ENCODE measurements around the gene PCMT1. TPM values are rescaled to one million over a fixed set of nuclear protein-coding genes. Genes with fewer than 3 reads are reported as not detected.

Gene PCMT1
- total and polyA plus RNA-seq, 2 of the 13 experiments (the other 11 are each of a cell fraction or from before 2014, with no cell fraction given) = 112 to 169 TPM

DNA sequence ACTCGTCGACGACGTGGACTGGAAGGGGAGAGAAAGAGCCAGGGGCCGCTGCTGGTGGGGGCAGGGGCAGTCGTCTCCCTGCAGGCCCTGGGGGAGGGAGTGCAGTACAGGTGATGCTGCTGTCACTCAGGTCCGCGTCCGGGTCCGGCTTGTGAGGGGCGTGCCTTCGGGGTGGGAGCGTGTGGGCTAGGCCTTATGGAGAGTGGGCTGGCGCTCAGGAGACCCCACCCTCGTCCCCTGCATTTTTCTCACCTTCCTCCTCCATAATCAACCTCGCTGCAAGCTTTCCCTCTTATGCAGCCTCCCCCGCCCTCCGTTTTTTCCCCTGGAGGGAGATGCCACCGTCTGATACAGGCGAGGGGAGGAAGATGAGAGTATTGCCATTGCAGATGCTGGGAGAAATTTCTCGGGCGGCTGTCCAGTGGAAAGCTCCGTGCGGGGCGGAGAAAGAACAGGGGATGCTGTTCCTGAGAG is 632 bp downstream of the PCMT1 start (continued):
- TF ChIP-seq, protein P1, sequence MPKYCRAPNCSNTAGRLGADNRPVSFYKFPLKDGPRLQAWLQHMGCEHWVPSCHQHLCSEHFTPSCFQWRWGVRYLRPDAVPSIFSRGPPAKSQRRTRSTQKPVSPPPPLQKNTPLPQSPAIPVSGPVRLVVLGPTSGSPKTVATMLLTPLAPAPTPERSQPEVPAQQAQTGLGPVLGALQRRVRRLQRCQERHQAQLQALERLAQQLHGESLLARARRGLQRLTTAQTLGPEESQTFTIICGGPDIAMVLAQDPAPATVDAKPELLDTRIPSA (CRISPR knock-in tag; IDR thresholded peaks at IDR 0.05; ENCODE audit: borderline replicate concordance) = no peak; the same call in 1 of the 2 replicates
- TF ChIP-seq, protein P2, sequence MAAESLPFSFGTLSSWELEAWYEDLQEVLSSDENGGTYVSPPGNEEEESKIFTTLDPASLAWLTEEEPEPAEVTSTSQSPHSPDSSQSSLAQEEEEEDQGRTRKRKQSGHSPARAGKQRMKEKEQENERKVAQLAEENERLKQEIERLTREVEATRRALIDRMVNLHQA (CRISPR knock-in tag; IDR thresholded peaks at IDR 0.05) = no peak
- peak; percentile 91 for TF ChIP-seq IKZF4 (CRISPR knock-in tag; IDR thresholded peaks at IDR 0.05; ENCODE audit: borderline replicate concordance, low read depth, not compliant biosample characterization)

DNA sequence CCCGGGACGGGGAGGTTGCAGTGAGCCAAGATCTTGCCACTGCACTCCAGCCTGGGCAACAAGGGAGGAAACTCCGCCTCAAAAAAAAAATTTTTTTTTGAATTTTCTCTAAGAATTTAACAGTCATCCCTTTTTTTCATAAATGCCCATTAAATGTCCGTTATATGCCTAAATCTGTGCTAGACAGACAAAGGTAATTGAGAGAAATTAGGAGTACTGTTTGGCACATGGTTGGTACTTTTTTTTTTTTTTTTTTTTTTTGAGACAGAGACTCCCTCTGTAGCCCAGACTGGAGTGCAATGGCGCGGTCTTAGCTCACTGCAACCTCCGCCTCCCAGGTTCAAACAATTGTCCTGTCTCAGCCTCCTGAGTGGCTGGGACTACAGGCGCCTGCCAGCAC is 1.7 kb downstream of the PCMT1 start:
- Histone ChIP-seq H4K20me1 (ENCODE audit: insufficient read depth, low read length) (peaks cover 33% of the 10 kb centered on the region), H3K79me2 (ENCODE audit: insufficient read depth, low read length) (peaks cover 68% of the 10 kb centered on the region), H3K9ac (ENCODE audit: insufficient read depth, low read depth, low read length) (peak overlapping the region; percentile 95; the same call in 1 of the 2 replicates), H2AFZ (ENCODE audit: low read length) (no peak overlapping the region), H3K4me3 (replicated peaks in 1 of 3; ENCODE audit: insufficient read depth in 1 of 3, low read depth in 2 of 3, low read length in 3 of 3) (peak overlapping the region; percentile 70 to 96 (median 95); a peak in 5 of 6 replicates), H3K27me3 (ENCODE audit: control insufficient read depth in 1 of 2, insufficient read depth in 2 of 2, low read length in 2 of 2) (no peaks in the 10 kb centered on the region; a peak in 1 of 5 replicates), H3K9me3 (ENCODE audit: low read length) (no peaks in the 10 kb centered on the region), H3K4me2 (ENCODE audit: low read depth, low read length) (peak overlapping the region; percentile 96), H3K36me3 (replicated peaks in 1 of 2; ENCODE audit: control insufficient read depth in 1 of 2, insufficient read depth in 2 of 2, low read length in 2 of 2) (peaks cover 0 to 6% of the 10 kb centered on the region in 2 experiments; a peak in 1 of 5 replicates), H3K27ac (ENCODE audit: extremely low read length, insufficient read depth, low read length) (peak overlapping the region; percentile 93), H3K4me1 (ENCODE audit: insufficient read depth, low read length) (peaks cover 69% of the 10 kb centered on the region)
- BruUV-seq (replicated peaks) = no TSS peak
- ChIA-PET CTCF (ENCODE audit: low intra/inter-chr PET ratio, low total read pairs) (no interaction called here), POLR2A (interaction anchor here (7.6 kb wide), 1 partner anchor 34 kb away, joined by 77 read pairs; the partner anchor contains the start of gene LATS1)
- in situ Hi-C loops (cut with HindIII; ENCODE audit: extremely low pct_ligation_motif_present, low pct_unique_long_range_greater_than_20kb) = no loop called here
- ATAC-seq (no peak), DNase-seq (ENCODE audit: low spot score) (no peak), FAIRE-seq (no peak)
- TF ChIP-seq, protein P3, sequence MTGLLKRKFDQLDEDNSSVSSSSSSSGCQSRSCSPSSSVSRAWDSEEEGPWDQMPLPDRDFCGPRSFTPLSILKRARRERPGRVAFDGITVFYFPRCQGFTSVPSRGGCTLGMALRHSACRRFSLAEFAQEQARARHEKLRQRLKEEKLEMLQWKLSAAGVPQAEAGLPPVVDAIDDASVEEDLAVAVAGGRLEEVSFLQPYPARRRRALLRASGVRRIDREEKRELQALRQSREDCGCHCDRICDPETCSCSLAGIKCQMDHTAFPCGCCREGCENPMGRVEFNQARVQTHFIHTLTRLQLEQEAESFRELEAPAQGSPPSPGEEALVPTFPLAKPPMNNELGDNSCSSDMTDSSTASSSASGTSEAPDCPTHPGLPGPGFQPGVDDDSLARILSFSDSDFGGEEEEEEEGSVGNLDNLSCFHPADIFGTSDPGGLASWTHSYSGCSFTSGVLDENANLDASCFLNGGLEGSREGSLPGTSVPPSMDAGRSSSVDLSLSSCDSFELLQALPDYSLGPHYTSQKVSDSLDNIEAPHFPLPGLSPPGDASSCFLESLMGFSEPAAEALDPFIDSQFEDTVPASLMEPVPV (CRISPR knock-in tag; IDR thresholded peaks at IDR 0.05) = no peak
- TF ChIP-seq, protein P4, sequence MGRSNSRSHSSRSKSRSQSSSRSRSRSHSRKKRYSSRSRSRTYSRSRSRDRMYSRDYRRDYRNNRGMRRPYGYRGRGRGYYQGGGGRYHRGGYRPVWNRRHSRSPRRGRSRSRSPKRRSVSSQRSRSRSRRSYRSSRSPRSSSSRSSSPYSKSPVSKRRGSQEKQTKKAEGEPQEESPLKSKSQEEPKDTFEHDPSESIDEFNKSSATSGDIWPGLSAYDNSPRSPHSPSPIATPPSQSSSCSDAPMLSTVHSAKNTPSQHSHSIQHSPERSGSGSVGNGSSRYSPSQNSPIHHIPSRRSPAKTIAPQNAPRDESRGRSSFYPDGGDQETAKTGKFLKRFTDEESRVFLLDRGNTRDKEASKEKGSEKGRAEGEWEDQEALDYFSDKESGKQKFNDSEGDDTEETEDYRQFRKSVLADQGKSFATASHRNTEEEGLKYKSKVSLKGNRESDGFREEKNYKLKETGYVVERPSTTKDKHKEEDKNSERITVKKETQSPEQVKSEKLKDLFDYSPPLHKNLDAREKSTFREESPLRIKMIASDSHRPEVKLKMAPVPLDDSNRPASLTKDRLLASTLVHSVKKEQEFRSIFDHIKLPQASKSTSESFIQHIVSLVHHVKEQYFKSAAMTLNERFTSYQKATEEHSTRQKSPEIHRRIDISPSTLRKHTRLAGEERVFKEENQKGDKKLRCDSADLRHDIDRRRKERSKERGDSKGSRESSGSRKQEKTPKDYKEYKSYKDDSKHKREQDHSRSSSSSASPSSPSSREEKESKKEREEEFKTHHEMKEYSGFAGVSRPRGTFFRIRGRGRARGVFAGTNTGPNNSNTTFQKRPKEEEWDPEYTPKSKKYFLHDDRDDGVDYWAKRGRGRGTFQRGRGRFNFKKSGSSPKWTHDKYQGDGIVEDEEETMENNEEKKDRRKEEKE (IDR thresholded peaks at IDR 0.05) = no peak
- TF ChIP-seq HDAC1 (CRISPR knock-in tag; IDR thresholded peaks at IDR 0.05) = 0 out of 2 replicates have a peak, but pooled peaks have one; percentile 18
- 62% methylated on average over 8 of the region's 8 CpGs for WGBS (ENCODE audit: low lambda C conversion rate)
- intact Hi-C loops (cut with micrococcal nuclease; ENCODE audit: unreplicated experiment) = no loop called here
